D721Med (cell line): ENCODE measurements around the gene TUBGCP6.

Experiments used
- DNase-seq: peaks from one replicate; pipeline ENCODE4 v3.0.0; 2011; ENCODE audit warnings: low spot score; ENCODE audit not compliant: insufficient read length
- FAIRE-seq: peaks from 2 replicates; lab custom pipeline; 2011; peaks lifted over from hg19 to GRCh38; lab: Jason Lieb, UNC
- CTCF ChIP-seq: IDR thresholded peaks from 2 replicates; pipeline ENCODE4 v1.5.1; 2012; ENCODE audit warnings: mild to moderate bottlenecking, control low read depth; ENCODE audit not compliant: insufficient read depth; ENCODE audit errors: missing control alignments

The TUBGCP6 gene

DNA sequence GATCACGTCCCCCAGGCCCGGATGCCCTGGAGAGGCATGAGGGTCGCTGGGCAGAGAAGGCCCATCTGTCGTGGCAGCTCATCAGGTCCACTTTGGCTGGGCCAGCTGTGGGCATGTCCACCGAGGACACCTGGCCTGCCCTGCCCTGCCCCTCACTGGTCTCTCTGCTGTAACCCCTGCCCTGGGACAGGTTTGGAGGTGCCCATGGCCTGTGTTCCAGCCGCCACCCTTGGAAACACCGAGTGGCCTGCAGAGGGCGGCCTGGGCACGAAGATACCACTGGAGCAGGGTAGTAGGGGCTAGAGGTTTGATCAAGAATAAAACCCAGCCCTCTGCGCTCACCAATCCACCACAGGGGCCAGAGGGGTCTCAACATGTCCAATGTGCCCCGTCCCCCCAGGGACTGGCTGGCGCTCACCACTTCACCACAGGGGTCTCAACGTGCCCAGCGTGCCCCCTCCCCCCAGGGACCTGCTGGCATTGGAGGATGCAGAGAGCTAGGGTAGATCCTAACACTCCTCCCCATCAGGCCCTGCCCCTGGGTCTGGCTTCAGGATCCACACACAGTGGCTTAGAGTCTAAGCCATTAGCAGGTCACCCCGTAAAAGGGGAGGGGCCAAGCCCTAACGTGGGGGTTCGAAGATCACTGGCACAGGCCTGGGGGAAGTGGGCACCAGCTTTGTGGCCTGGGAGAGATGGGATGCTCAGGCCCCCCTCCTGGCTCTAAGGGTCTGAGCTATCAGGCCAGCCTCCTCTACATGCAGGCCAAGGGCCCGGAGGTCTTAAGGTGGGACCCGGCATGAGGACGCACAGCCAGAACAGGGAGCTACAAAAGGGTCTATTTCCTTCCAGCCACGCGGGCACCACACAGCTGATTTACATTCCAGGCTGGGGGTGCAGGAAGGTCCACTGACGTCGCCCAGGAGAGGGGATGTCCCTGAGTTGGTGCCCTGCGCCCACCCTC is 7.5 kb upstream of the TUBGCP6 start:
- FAIRE-seq = no peak
- no peak for DNase-seq
- peak; percentile 62 for TF ChIP-seq CTCF

GRCh38 chr22:50251477-50252081 is 6.8 kb upstream of the TUBGCP6 start:
- no peak for FAIRE-seq
- no peak for DNase-seq
- no peak for TF ChIP-seq CTCF

- no peak for DNase-seq
- TF ChIP-seq CTCF = no peak
- no peak for FAIRE-seq
These were observed 6.0 kb upstream of the TUBGCP6 start, which contains the start of gene HDAC10 for GRCh38 chr22:50250555-50251476. TSS of gene HDAC10 (minus strand) at chr22:50251265. CDS start at chr22:50251032, 233 bp downstream.

GRCh38 chr22:50250249-50250554 is 5.4 kb upstream of the TUBGCP6 start:
- no peak for TF ChIP-seq CTCF
- DNase-seq = no peak
- FAIRE-seq = no peak

GRCh38 chr22:50249341-50250248 is 4.8 kb upstream of the TUBGCP6 start:
- FAIRE-seq (no peak), DNase-seq (no peak)
- TF ChIP-seq CTCF = no peak

DNA sequence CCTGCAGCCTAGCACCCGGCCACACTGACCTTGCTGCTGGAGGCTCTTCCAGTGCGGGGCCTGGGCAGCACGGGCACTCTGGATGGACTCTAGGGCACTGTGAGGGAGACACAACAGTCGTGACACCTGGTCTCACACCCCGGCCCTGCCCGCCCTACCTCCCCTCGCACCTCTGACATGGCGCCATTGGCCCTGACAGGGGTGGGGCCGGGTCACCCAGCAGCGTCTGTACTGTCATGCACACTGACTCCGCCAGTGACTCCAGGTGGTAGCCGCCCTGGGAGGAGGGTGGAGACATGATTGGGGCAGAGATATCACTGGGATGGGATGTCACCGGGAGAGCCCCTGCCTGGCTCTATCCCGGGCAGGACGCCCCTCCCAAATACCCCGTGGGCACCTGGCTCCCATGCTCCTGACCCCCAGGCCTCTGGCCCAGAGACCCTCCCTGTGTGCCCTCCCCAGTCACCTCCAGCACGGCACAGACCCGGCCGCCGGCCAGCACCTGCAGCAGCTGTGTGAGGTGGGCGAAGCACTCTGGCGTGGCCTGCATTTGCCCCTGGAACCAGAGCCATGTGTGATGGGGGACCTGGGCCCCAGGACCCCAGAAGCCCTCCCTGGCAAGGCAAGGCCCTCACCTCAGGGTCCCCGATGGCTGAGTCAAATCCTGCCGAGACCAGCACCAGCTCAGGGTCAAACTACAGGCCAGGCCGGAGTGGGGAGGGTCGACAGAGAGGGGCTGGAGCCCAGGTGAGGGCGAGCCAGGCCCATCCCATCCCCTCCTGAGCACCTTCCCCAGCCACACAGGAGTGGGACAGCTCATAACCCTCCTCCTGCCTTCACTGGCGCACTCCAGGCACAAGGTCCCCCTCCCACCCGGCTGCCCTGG is 3.6 kb upstream of the TUBGCP6 start:
- DNase-seq (no peak), FAIRE-seq (no peak)
- TF ChIP-seq CTCF = no peak
